Fibroblast of gingiva (primary cell): ENCODE results near the gene UIMC1.

Experiments used
- DNase-seq: peaks from one replicate; pipeline ENCODE4 v3.0.0-alpha.2; 2011; ENCODE audit warnings: low read depth

UIMC1 gene

GRCh38 chr5:176952531-176953193, 53.9 kb downstream of the UIMC1 start:
- no peak for DNase-seq

- DNase-seq, result no peak
Observed at GRCh38 chr5:176948458-176948857, 58.1 kb downstream of the UIMC1 start.

- DNase-seq, result no peak
Observed at GRCh38 chr5:176947847-176948246, 58.7 kb downstream of the UIMC1 start.

- DNase-seq, result no peak
Observed at GRCh38 chr5:176944268-176944667, 62.3 kb downstream of the UIMC1 start.

GRCh38 chr5:176943816-176944215, 62.8 kb downstream of the UIMC1 start:
- DNase-seq, result no peak

GRCh38 chr5:176941951-176942350, 64.6 kb downstream of the UIMC1 start:
- DNase-seq, result no peak

- no peak for DNase-seq
Observed at GRCh38 chr5:176938472-176938871, 68.1 kb downstream of the UIMC1 start.

- DNase-seq, result no peak
Observed at GRCh38 chr5:176935017-176935416, 71.6 kb downstream of the UIMC1 start.

GRCh38 chr5:176934309-176934930, 72.2 kb downstream of the UIMC1 start:
- no peak for DNase-seq

- no peak for DNase-seq
Observed at GRCh38 chr5:176929654-176930053, 76.9 kb downstream of the UIMC1 start.

GRCh38 chr5:176927562-176927961, 79.0 kb downstream of the UIMC1 start:
- DNase-seq, result peak; percentile 9

- DNase-seq, result no peak
Observed at GRCh38 chr5:176922817-176923216, 83.8 kb downstream of the UIMC1 start.

GRCh38 chr5:176921714-176922113, 84.9 kb downstream of the UIMC1 start:
- no peak for DNase-seq

- no peak for DNase-seq
Observed at GRCh38 chr5:176918613-176919012, 88.0 kb downstream of the UIMC1 start.

- DNase-seq, result no peak
Observed at GRCh38 chr5:176916337-176916736, 90.2 kb downstream of the UIMC1 start.

GRCh38 chr5:176915906-176916305, 90.7 kb downstream of the UIMC1 start:
- no peak for DNase-seq

- DNase-seq, result no peak
Observed at GRCh38 chr5:176912115-176912514, 94.5 kb downstream of the UIMC1 start.

GRCh38 chr5:176908675-176909368, 97.8 kb downstream of the UIMC1 start:
- DNase-seq, result no peak

- DNase-seq, result no peak
Observed at GRCh38 chr5:176906796-176907195, 99.8 kb downstream of the UIMC1 start.

- no peak for DNase-seq
Observed at GRCh38 chr5:176906126-176906525, 100.5 kb downstream of the UIMC1 start.

GRCh38 chr5:176904276-176904675, 102.3 kb downstream of the UIMC1 start:
- DNase-seq, result no peak

GRCh38 chr5:176902911-176903664, 103.5 kb downstream of the UIMC1 start:
- no peak for DNase-seq
